ENCODE data around the gene MALT1.

- TF ChIP-seq POLR2A (IDR thresholded peaks at IDR 0.05): no peak
- TF ChIP-seq, protein P1, sequence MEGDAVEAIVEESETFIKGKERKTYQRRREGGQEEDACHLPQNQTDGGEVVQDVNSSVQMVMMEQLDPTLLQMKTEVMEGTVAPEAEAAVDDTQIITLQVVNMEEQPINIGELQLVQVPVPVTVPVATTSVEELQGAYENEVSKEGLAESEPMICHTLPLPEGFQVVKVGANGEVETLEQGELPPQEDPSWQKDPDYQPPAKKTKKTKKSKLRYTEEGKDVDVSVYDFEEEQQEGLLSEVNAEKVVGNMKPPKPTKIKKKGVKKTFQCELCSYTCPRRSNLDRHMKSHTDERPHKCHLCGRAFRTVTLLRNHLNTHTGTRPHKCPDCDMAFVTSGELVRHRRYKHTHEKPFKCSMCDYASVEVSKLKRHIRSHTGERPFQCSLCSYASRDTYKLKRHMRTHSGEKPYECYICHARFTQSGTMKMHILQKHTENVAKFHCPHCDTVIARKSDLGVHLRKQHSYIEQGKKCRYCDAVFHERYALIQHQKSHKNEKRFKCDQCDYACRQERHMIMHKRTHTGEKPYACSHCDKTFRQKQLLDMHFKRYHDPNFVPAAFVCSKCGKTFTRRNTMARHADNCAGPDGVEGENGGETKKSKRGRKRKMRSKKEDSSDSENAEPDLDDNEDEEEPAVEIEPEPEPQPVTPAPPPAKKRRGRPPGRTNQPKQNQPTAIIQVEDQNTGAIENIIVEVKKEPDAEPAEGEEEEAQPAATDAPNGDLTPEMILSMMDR (IDR thresholded peaks at IDR 0.05): no peak
These were observed 633 bp downstream of the MALT1 start for GRCh38 chr18:58671632-58672564.
